Erythroblast (primary cell): ENCODE results near the gene APOBEC3B.
A peak's percentile ranks its signal among the peaks of the same experiment; 100 is the strongest.

Experiments used
- DNase-seq, 2 experiments: peaks; one replicate each; lab custom pipeline; 2025; lab: John Stamatoyannopoulos, UW
- GATA1 ChIP-seq: IDR thresholded peaks from 2 replicates; pipeline ENCODE4 v1.6.1; 2011; ENCODE audit warnings: low read depth, mild to moderate bottlenecking, control low read depth, low read length, moderate library complexity
- POLR2A ChIP-seq: IDR thresholded peaks from 2 replicates; pipeline ENCODE4 v1.6.1; 2011; ENCODE audit warnings: mild to moderate bottlenecking, low read length

The APOBEC3B gene

GRCh38 chr22:38946771-38947170, 35.4 kb upstream of the APOBEC3B start:
- TF ChIP-seq POLR2A, result no peak
- TF ChIP-seq GATA1, result no peak
- no peak for DNase-seq

GRCh38 chr22:38947321-38948140, 34.6 kb upstream of the APOBEC3B start:
- DNase-seq, result no peak
- TF ChIP-seq GATA1 (no peak), POLR2A (no peak)

- no peak for TF ChIP-seq POLR2A
- TF ChIP-seq GATA1, result no peak
- no peak for DNase-seq
Measured at GRCh38 chr22:38948181-38948940, 33.8 kb upstream of the APOBEC3B start.

GRCh38 chr22:38949889-38950405, 32.2 kb upstream of the APOBEC3B start:
- TF ChIP-seq GATA1 (no peak), POLR2A (no peak)
- no peak for DNase-seq

GRCh38 chr22:38950527-38951295, 31.4 kb upstream of the APOBEC3B start:
- DNase-seq, result peak; percentile 92 to 95
- TF ChIP-seq GATA1, result no peak
- no peak for TF ChIP-seq POLR2A

GRCh38 chr22:38951734-38952133, 30.4 kb upstream of the APOBEC3B start:
- no peak for DNase-seq
- no peak for TF ChIP-seq GATA1
- TF ChIP-seq POLR2A, result no peak

GRCh38 chr22:38952281-38952993, 29.7 kb upstream of the APOBEC3B start:
- TF ChIP-seq GATA1, result no peak
- TF ChIP-seq POLR2A, result no peak
- no peak for DNase-seq

- no peak for DNase-seq
- no peak for TF ChIP-seq POLR2A
- no peak for TF ChIP-seq GATA1
Measured at GRCh38 chr22:38953091-38953490, 29.1 kb upstream of the APOBEC3B start.

- DNase-seq, result peak; percentile 60 to 83
- TF ChIP-seq GATA1, result no peak
- TF ChIP-seq POLR2A, result no peak
Measured at GRCh38 chr22:38953577-38954413, 28.4 kb upstream of the APOBEC3B start.

GRCh38 chr22:38954414-38955043, 27.6 kb upstream of the APOBEC3B start:
- no peak for DNase-seq
- TF ChIP-seq POLR2A, result no peak
- TF ChIP-seq GATA1, result no peak

GRCh38 chr22:38955250-38955905, 26.8 kb upstream of the APOBEC3B start:
- no peak for DNase-seq
- TF ChIP-seq POLR2A (no peak), GATA1 (no peak)
